ENCODE measurements around the gene OARD1. TPM values are rescaled to one million over a fixed set of nuclear protein-coding genes. Genes with fewer than 3 reads are reported as not detected.
"Not testable (repeated sequence)": the region's sequence is repeated elsewhere in the genome, so short reads cannot be mapped to it uniquely, and the experiment has no call there.

Gene OARD1
- total RNA-seq, 1 experiment from 2014 or later, result 35.0 TPM

- Histone ChIP-seq H4K20me1 (ENCODE audit: insufficient read depth) (no peaks in the 10 kb centered on the region), H3K4me3 (no peak overlapping the region), H3K4me2 (no peak overlapping the region), H2AFZ (no peak overlapping the region), H3K79me2 (ENCODE audit: low read depth) (no peaks in the 10 kb centered on the region), H3K4me1 (replicated peaks; ENCODE audit: insufficient read depth) (peaks cover 12% of the 10 kb centered on the region; the same call in 1 of the 2 replicates), H3K27me3 (ENCODE audit: insufficient read depth, low read depth) (no peaks in the 10 kb centered on the region), H3F3A (ENCODE audit: insufficient read depth, low read depth) (no peaks in the 10 kb centered on the region), H3K27ac (no peak overlapping the region), H3K9me3 (ENCODE audit: insufficient read depth, low read depth) (no peaks in the 10 kb centered on the region), H3K36me3 (ENCODE audit: low read depth) (no peaks in the 10 kb centered on the region), H3K9me2 (ENCODE audit: insufficient read depth) (no peaks in the 10 kb centered on the region)
- TF ChIP-seq EZH2 (IDR thresholded peaks at IDR 0.05; ENCODE audit: low read depth) (no peak), CTCF (conservative IDR thresholded peaks at IDR 0.05) (no peak)
- DNase-seq, result no peak
- CTCF ChIA-PET, result no interaction called here
- no TSS peak for BruUV-seq (replicated peaks)
- POLR2A ChIA-PET (ENCODE audit: unreplicated experiment), result interaction anchor here (0.5 kb wide), 1 partner anchor 20 kb away, joined by 5 read pairs; no protein-coding TSS in a partner anchor
- intact Hi-C loops (cut with micrococcal nuclease; ENCODE audit: unreplicated experiment), result no loop called here
Measured at GRCh38 chr6:41017663-41018062, 54.5 kb downstream of the OARD1 start.

- H3K36me3 ChIP-seq (ENCODE audit: low read depth); BruUV-seq (replicated peaks); H3K4me2 ChIP-seq; H3K27ac ChIP-seq; H3K79me2 ChIP-seq (ENCODE audit: low read depth); H3K4me3 ChIP-seq; intact Hi-C loops (cut with micrococcal nuclease; ENCODE audit: unreplicated experiment); H3K9me2 ChIP-seq (ENCODE audit: insufficient read depth); H3F3A ChIP-seq (ENCODE audit: insufficient read depth, low read depth); CTCF ChIA-PET; H3K9me3 ChIP-seq (ENCODE audit: insufficient read depth, low read depth); H4K20me1 ChIP-seq (ENCODE audit: insufficient read depth); POLR2A ChIA-PET (ENCODE audit: unreplicated experiment); DNase-seq; H2AFZ ChIP-seq; H3K27me3 ChIP-seq (ENCODE audit: insufficient read depth, low read depth); H3K4me1 ChIP-seq (replicated peaks; ENCODE audit: insufficient read depth): not testable (repeated sequence)
Measured at GRCh38 chr6:41015860-41016259, 56.3 kb downstream of the OARD1 start.

GRCh38 chr6:41014780-41015179 is 57.4 kb downstream of the OARD1 start:
- no TSS peak for BruUV-seq (replicated peaks)
- H4K20me1 ChIP-seq (ENCODE audit: insufficient read depth), result no peaks in the 10 kb centered on the region
- peaks cover 10% of the 10 kb centered on the region; the same call in 1 of the 2 replicates for H3K27me3 ChIP-seq (ENCODE audit: insufficient read depth, low read depth)
- H3K36me3 ChIP-seq (ENCODE audit: low read depth), result no peaks in the 10 kb centered on the region
- no peak for DNase-seq
- POLR2A ChIA-PET (ENCODE audit: unreplicated experiment), result no interaction called here
- no peak overlapping the region for H3K27ac ChIP-seq
- no peak overlapping the region for H2AFZ ChIP-seq
- H3K9me2 ChIP-seq (ENCODE audit: insufficient read depth), result no peaks in the 10 kb centered on the region
- no peaks in the 10 kb centered on the region for H3F3A ChIP-seq (ENCODE audit: insufficient read depth, low read depth)
- intact Hi-C loops (cut with micrococcal nuclease; ENCODE audit: unreplicated experiment), result no loop called here
- no peak overlapping the region for H3K4me3 ChIP-seq
- TF ChIP-seq CTCF (conservative IDR thresholded peaks at IDR 0.05), result no peak
- TF ChIP-seq EZH2 (IDR thresholded peaks at IDR 0.05; ENCODE audit: low read depth), result no peak
- no peaks in the 10 kb centered on the region for H3K79me2 ChIP-seq (ENCODE audit: low read depth)
- CTCF ChIA-PET, result no interaction called here
- no peaks in the 10 kb centered on the region for H3K9me3 ChIP-seq (ENCODE audit: insufficient read depth, low read depth)
- H3K4me1 ChIP-seq (replicated peaks; ENCODE audit: insufficient read depth), result no peaks in the 10 kb centered on the region
- H3K4me2 ChIP-seq, result no peak overlapping the region

Other genes starting within 250 kb of the OARD1 start
- 1.7 and 2.1 TPM in 2 replicates for gene UNC5CL, start 33.1 kb downstream of the OARD1 start, total RNA-seq (2021)
- not detected in 2 replicates for gene TSPO2, start 29.9 kb downstream of the OARD1 start, total RNA-seq (2021)
- not detected in 2 replicates for gene APOBEC2, start 19.2 kb downstream of the OARD1 start, total RNA-seq (2021)
- 27.3 and 31.9 TPM in 2 replicates for gene NFYA, start 618 bp upstream of the OARD1 start, total RNA-seq (2021)
- gene TREML1, start 82.0 kb upstream of the OARD1 start, total RNA-seq (2021), result not detected in 2 replicates
- gene TREM2, start 90.8 kb upstream of the OARD1 start, total RNA-seq (2021), result not detected in 2 replicates
- not detected in 2 replicates for gene TREML2, start 128.8 kb upstream of the OARD1 start, total RNA-seq (2021)
- not detected in 2 replicates for gene TREML4, start 156.0 kb upstream of the OARD1 start, total RNA-seq (2021)
- gene TREM1, start 214.3 kb upstream of the OARD1 start, total RNA-seq (2021), result not detected in 2 replicates

All from PC-9 (cell line).